ENCODE results near the gene BTN3A1.

DNA sequence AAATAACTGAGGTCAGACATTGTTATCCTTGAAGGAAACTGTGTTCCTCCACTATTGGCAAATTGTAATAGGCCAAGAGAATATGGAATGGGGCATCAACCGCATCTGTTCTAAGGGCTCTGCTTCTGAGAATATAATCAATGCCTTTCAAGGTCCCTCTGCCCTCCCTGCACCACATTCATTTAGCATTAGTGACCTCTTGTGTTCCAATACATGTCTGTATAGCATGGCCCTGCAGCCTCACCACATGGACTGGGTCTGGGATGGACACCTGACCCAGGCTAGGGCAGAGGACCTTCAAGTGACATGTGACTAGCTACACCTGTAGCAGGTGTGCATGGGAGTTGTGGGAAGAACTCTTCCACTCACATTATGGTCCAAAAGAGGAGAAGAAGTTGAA is 14.2 kb downstream of the BTN3A1 start:
- TF ChIP-seq CTCF (IDR thresholded peaks at IDR 0.05), result no peak
- TF ChIP-seq POLR2AphosphoS5 (IDR thresholded peaks at IDR 0.05), result no peak
